ENCODE results near the gene IQCF2.
"Not testable (repeated sequence)": the region's sequence is repeated elsewhere in the genome, so short reads cannot be mapped to it uniquely, and the experiment has no call there.

The IQCF2 gene

GRCh38 chr3:51879937-51880336 is 18.5 kb downstream of the IQCF2 start:
- DNase-seq: no peak

- no peak for DNase-seq
These were observed 25.0 kb downstream of the IQCF2 start for GRCh38 chr3:51886447-51886846.

GRCh38 chr3:51887620-51888019 is 26.2 kb downstream of the IQCF2 start:
- no peak for DNase-seq

GRCh38 chr3:51888463-51889105 is 27.2 kb downstream of the IQCF2 start:
- no peak for DNase-seq

- no peak for DNase-seq
These were observed 30.0 kb downstream of the IQCF2 start for GRCh38 chr3:51891242-51892039.

- DNase-seq: no peak
These were observed 33.0 kb downstream of the IQCF2 start for GRCh38 chr3:51894391-51894790.

- DNase-seq: no peak
These were observed 33.5 kb downstream of the IQCF2 start for GRCh38 chr3:51894939-51895338.

- DNase-seq: no peak
These were observed 35.3 kb downstream of the IQCF2 start for GRCh38 chr3:51896607-51897305.

- no peak for DNase-seq
These were observed 36.0 kb downstream of the IQCF2 start for GRCh38 chr3:51897391-51897790.

- DNase-seq: not testable (repeated sequence)
These were observed 38.6 kb downstream of the IQCF2 start for GRCh38 chr3:51900043-51900442.

- not testable (repeated sequence) for DNase-seq
These were observed 40.9 kb downstream of the IQCF2 start for GRCh38 chr3:51902361-51902760.

GRCh38 chr3:51904034-51904823 is 42.8 kb downstream of the IQCF2 start:
- DNase-seq: no peak

GRCh38 chr3:51908026-51908425 is 46.6 kb downstream of the IQCF2 start:
- DNase-seq: no peak
